Measurements from ENCODE around the gene ZNF568. TPM values are rescaled to one million over a fixed set of nuclear protein-coding genes. Genes with fewer than 3 reads are reported as not detected.

ZNF568 gene
- total RNA-seq (10 to 100 TPM; 27.1 to 40.5 TPM), polyA plus RNA-seq (ENCODE audit: insufficient read length in 2 of 2) (10 to 100 TPM; 26.6 to 29.4 TPM)
- long read RNA-seq, donor 1, transcript ZNF568-201 (7 exons, 2,441 nt): major isoform, 6 of 13 reads
- long read RNA-seq, donor 1, partial matches to known transcripts: 0 of 13 reads
- long read RNA-seq, donor 1, other reads (novel, unspliced or antisense): 0 of 13 reads
- long read RNA-seq, donor 2, partial matches to known transcripts: 0 of 2 reads
- long read RNA-seq, donor 2, other reads (novel, unspliced or antisense): 0 of 2 reads
- long read RNA-seq, donor 3, partial matches to known transcripts: 0 of 5 reads
- long read RNA-seq, donor 3, other reads (novel, unspliced or antisense): 0 of 5 reads
- long read RNA-seq, donor 4, partial matches to known transcripts: 0 of 7 reads
- long read RNA-seq, donor 4, other reads (novel, unspliced or antisense): 0 of 7 reads

- Histone ChIP-seq H3K27ac (ENCODE audit: low read depth, low read length) (peak within 1 kb of the TSS; percentile 91), H3K4me3 (ENCODE audit: low read depth, low read length) (peak within 1 kb of the TSS; percentile 80), H3K9me3 (ENCODE audit: control insufficient read depth, insufficient read depth, low read length) (no peaks in the 10 kb centered on the region), H3K27me3 (ENCODE audit: control insufficient read depth, insufficient read depth, low read length) (no peaks in the 10 kb centered on the region), H3K4me1 (ENCODE audit: control insufficient read depth, insufficient read depth, low read length) (peaks cover 8% of the 10 kb centered on the region), H3K36me3 (ENCODE audit: control insufficient read depth, insufficient read depth, low read length) (peaks cover 6% of the 10 kb centered on the region)
- peak; percentile 82 to 97 (median 86) for DNase-seq (ENCODE audit: low read depth in 4 of 6, low spot score in 6 of 6)
- WGBS (ENCODE audit: insufficient coverage): under 1% methylated on average over 57 of the region's 57 CpGs
Measured at GRCh38 chr19:36915992-36916830, at the start of gene ZNF568, which contains the start of gene ZNF829. Gene ZNF568 (plus strand): TSS chr19:36916332. CDS start chr19:36922771, 6,439 bp downstream. Gene ZNF829 (minus strand): TSS chr19:36916291. CDS start chr19:36915167, 1,124 bp downstream.

GRCh38 chr19:36876993-36877938, 38.9 kb upstream of the ZNF568 start:
- Histone ChIP-seq H3K9me3 (ENCODE audit: control insufficient read depth, insufficient read depth, low read length) (peaks cover 41% of the 10 kb centered on the region), H3K27me3 (ENCODE audit: control insufficient read depth, insufficient read depth, low read length) (no peaks in the 10 kb centered on the region), H3K27ac (ENCODE audit: low read depth, low read length) (no peak overlapping the region), H3K4me3 (ENCODE audit: low read depth, low read length) (no peak overlapping the region), H3K4me1 (ENCODE audit: control insufficient read depth, insufficient read depth, low read length) (no peaks in the 10 kb centered on the region), H3K36me3 (ENCODE audit: control insufficient read depth, insufficient read depth, low read length) (peaks cover 8% of the 10 kb centered on the region)
- DNase-seq (ENCODE audit: low read depth in 4 of 6, low spot score in 6 of 6): no peak
- 100% methylated on average over 4 of the region's 10 CpGs for WGBS (ENCODE audit: insufficient coverage)

GRCh38 chr19:36891768-36892357, 24.3 kb upstream of the ZNF568 start:
- Histone ChIP-seq H3K36me3 (ENCODE audit: control insufficient read depth, insufficient read depth, low read length) (peaks cover 20% of the 10 kb centered on the region), H3K27me3 (ENCODE audit: control insufficient read depth, insufficient read depth, low read length) (no peaks in the 10 kb centered on the region), H3K9me3 (ENCODE audit: control insufficient read depth, insufficient read depth, low read length) (peaks cover 54% of the 10 kb centered on the region), H3K4me1 (ENCODE audit: control insufficient read depth, insufficient read depth, low read length) (no peaks in the 10 kb centered on the region), H3K4me3 (ENCODE audit: low read depth, low read length) (no peak overlapping the region), H3K27ac (ENCODE audit: low read depth, low read length) (no peak overlapping the region)
- DNase-seq (ENCODE audit: low read depth in 4 of 6, low spot score in 6 of 6): no peak
- no CpG with 5 or more reads among the region's 3 CpGs for WGBS (ENCODE audit: insufficient coverage)

- H3K4me1 ChIP-seq (ENCODE audit: control insufficient read depth, insufficient read depth, low read length): no peaks in the 10 kb centered on the region
- H3K9me3 ChIP-seq (ENCODE audit: control insufficient read depth, insufficient read depth, low read length): peaks cover 52% of the 10 kb centered on the region
- no CpG with 5 or more reads among the region's 2 CpGs for WGBS (ENCODE audit: insufficient coverage)
- DNase-seq (ENCODE audit: low read depth in 4 of 6, low spot score in 6 of 6): no peak
- H3K27me3 ChIP-seq (ENCODE audit: control insufficient read depth, insufficient read depth, low read length): no peaks in the 10 kb centered on the region
- no peak overlapping the region for H3K27ac ChIP-seq (ENCODE audit: low read depth, low read length)
- H3K36me3 ChIP-seq (ENCODE audit: control insufficient read depth, insufficient read depth, low read length): peaks cover 29% of the 10 kb centered on the region
- H3K4me3 ChIP-seq (ENCODE audit: low read depth, low read length): no peak overlapping the region
Measured at GRCh38 chr19:36894849-36895383, 21.2 kb upstream of the ZNF568 start.

- H3K9me3 ChIP-seq (ENCODE audit: control insufficient read depth, insufficient read depth, low read length): peaks cover 26% of the 10 kb centered on the region
- no peaks in the 10 kb centered on the region for H3K27me3 ChIP-seq (ENCODE audit: control insufficient read depth, insufficient read depth, low read length)
- no peak overlapping the region for H3K4me3 ChIP-seq (ENCODE audit: low read depth, low read length)
- no CpG with 5 or more reads among the region's 4 CpGs for WGBS (ENCODE audit: insufficient coverage)
- no peaks in the 10 kb centered on the region for H3K4me1 ChIP-seq (ENCODE audit: control insufficient read depth, insufficient read depth, low read length)
- no peak for DNase-seq (ENCODE audit: low read depth in 4 of 6, low spot score in 6 of 6)
- H3K27ac ChIP-seq (ENCODE audit: low read depth, low read length): no peak overlapping the region
- peaks cover 31% of the 10 kb centered on the region for H3K36me3 ChIP-seq (ENCODE audit: control insufficient read depth, insufficient read depth, low read length)
Measured at GRCh38 chr19:36898422-36898821, 17.7 kb upstream of the ZNF568 start.

- Histone ChIP-seq H3K9me3 (ENCODE audit: control insufficient read depth, insufficient read depth, low read length) (no peaks in the 10 kb centered on the region), H3K27ac (ENCODE audit: low read depth, low read length) (peak overlapping the region; percentile 91), H3K36me3 (ENCODE audit: control insufficient read depth, insufficient read depth, low read length) (peaks cover 4% of the 10 kb centered on the region), H3K27me3 (ENCODE audit: control insufficient read depth, insufficient read depth, low read length) (no peaks in the 10 kb centered on the region), H3K4me3 (ENCODE audit: low read depth, low read length) (peak overlapping the region; percentile 80), H3K4me1 (ENCODE audit: control insufficient read depth, insufficient read depth, low read length) (peaks cover 8% of the 10 kb centered on the region)
- peak in 5 of 6 donors; percentile 2 to 48 (median 13) for DNase-seq (ENCODE audit: low read depth in 4 of 6, low spot score in 6 of 6)
- WGBS (ENCODE audit: insufficient coverage): 36% methylated on average over 6 of the region's 7 CpGs
Measured at GRCh38 chr19:36916991-36917390, 859 bp downstream of the ZNF568 start.

- no peak for DNase-seq (ENCODE audit: low read depth in 4 of 6, low spot score in 6 of 6)
- Histone ChIP-seq H3K27ac (ENCODE audit: low read depth, low read length) (no peak overlapping the region), H3K36me3 (ENCODE audit: control insufficient read depth, insufficient read depth, low read length) (peaks cover 7% of the 10 kb centered on the region), H3K9me3 (ENCODE audit: control insufficient read depth, insufficient read depth, low read length) (no peaks in the 10 kb centered on the region), H3K4me1 (ENCODE audit: control insufficient read depth, insufficient read depth, low read length) (peaks cover 8% of the 10 kb centered on the region), H3K27me3 (ENCODE audit: control insufficient read depth, insufficient read depth, low read length) (no peaks in the 10 kb centered on the region), H3K4me3 (ENCODE audit: low read depth, low read length) (no peak overlapping the region)
- WGBS (ENCODE audit: insufficient coverage): 100% methylated on average over 4 of the region's 9 CpGs
Measured at GRCh38 chr19:36918090-36918489, 2.0 kb downstream of the ZNF568 start.

GRCh38 chr19:36931684-36932083, 15.6 kb downstream of the ZNF568 start:
- Histone ChIP-seq H3K36me3 (ENCODE audit: control insufficient read depth, insufficient read depth, low read length) (peaks cover 7% of the 10 kb centered on the region), H3K27ac (ENCODE audit: low read depth, low read length) (no peak overlapping the region), H3K4me1 (ENCODE audit: control insufficient read depth, insufficient read depth, low read length) (no peaks in the 10 kb centered on the region), H3K4me3 (ENCODE audit: low read depth, low read length) (no peak overlapping the region), H3K27me3 (ENCODE audit: control insufficient read depth, insufficient read depth, low read length) (no peaks in the 10 kb centered on the region), H3K9me3 (ENCODE audit: control insufficient read depth, insufficient read depth, low read length) (no peaks in the 10 kb centered on the region)
- no CpG with 5 or more reads among the region's 2 CpGs for WGBS (ENCODE audit: insufficient coverage)
- no peak for DNase-seq (ENCODE audit: low read depth in 4 of 6, low spot score in 6 of 6)

Measured in spinal cord (tissue), 10 donors.